NCI-H2196 treated with DMSO at 0.1 percent for 48 hours (cell line): ENCODE measurements around the gene ITGB8.

ENCODE experiments used
- DNase-seq: peaks from one replicate; lab custom pipeline; 2025; ENCODE audit not compliant: unreplicated experiment; lab: John Stamatoyannopoulos, UW

ITGB8 gene

GRCh38 chr7:20307901-20308300, 22.8 kb upstream of the ITGB8 start:
- DNase-seq: peak; percentile 58

DNA sequence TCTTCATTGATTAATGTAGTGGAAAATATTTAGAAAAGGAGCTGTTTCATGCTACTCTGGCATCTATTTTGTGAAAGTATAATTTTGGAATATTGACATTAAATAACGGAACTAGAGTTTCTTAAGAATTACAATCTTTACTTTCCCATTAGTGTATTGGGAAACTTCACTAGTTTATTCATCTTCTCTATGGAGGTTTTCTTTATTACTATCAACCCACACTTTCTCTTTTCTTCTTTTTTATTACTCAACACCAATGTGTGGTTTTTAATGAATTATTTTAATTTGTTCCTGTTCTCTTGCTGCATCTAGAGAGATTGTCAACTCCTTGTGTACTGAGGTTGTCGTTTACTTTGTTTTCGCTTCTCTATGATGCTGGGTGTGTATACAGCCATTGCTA, 20.4 kb upstream of the ITGB8 start:
- no peak for DNase-seq

DNA sequence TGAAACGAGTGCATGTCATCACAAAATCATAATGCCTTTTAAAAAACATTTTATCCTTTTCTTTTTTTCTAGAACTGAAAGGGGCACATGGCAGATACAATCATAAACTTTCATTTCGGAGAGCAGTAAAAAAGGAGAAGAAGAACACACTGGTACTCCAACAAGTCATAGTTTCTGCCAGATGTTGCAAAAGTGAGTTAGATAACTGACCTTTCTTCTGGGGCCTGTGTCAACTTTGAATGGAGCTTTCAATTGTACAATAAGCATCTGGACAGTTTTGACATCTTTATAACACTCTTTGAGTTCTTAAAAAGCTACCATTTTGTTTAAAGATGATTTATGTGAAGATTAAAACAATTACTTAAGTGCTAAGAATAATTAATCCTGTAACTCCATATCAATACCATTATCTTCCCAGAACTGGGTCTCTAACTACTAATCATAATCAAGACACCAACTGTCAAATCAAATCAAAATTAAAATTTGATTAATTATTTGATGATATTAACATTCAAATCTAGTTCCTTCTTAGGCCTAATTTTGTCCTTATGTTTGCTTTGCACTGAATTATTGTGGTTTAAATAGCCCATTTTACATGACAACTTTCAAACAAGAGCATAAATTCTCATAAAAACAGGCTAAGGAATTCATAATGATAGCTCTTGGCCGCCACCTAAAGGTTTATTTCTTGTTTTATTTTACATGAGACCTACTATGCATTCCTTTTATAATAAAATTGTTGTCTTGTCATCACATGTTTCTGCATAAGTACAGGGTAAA, 19.5 kb upstream of the ITGB8 start:
- DNase-seq: peak; percentile 21

- DNase-seq: no peak
Measured at GRCh38 chr7:20311743-20312042, 19.0 kb upstream of the ITGB8 start.

DNA sequence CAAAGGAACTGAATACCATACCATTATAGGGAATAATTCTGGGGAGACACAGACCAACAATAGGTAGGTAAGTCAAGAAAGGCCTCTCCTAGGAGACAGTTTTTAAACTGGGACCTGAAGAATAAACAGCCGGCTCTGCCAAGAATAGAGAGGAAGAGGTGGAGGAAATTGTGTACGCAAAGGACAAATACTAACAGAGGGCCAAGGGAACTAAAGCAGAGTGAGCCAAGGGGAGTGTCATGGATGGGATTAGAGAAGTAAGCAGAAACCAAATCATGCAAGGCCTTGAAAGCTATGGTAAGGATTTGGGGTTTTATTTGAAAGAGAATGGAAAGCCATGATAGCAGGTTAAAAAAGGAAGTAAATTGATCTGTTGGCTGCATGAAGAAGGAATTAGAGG, 18.1 kb upstream of the ITGB8 start:
- no peak for DNase-seq

GRCh38 chr7:20313626-20314025, 17.1 kb upstream of the ITGB8 start:
- no peak for DNase-seq

DNA sequence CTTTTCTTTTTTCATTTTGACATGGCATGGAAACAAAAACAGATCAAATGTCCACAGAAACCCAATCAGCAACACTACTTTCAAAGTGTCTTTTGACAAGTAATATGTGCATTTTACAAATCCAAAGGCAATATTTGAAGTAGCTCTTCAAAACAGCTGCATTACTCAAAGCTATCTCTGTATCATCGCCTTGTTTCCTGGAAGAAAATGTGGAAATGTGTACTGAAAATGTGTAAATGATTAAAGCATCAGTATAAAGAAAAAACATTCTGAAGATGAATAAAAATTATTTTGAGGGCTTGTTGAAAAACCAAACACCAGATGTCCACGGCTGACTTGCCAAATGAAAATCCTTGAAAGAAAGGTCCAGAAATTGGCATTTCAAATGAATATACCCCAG, 16.5 kb upstream of the ITGB8 start:
- DNase-seq: no peak

DNA sequence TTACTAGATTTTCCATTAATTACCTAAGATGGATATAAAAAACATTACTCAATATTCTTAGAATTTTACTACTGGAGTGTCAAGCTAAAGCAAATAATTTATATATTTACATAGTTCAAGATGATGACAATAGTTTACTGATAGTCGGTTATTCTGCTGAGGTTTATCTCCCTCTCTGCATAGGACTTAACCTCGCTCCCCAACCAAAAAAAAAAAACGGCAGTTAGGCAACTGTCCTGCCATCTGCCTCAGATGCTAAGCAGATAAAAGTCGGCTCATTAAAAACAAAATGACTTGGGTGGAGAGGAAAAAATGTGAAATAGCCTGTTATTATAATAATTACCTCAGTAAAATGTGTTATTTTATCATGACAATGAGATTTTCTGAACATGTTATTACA, 14.0 kb upstream of the ITGB8 start:
- no peak for DNase-seq

- DNase-seq: no peak
Measured at GRCh38 chr7:20317413-20317812, 13.3 kb upstream of the ITGB8 start.

GRCh38 chr7:20318933-20319332, 11.8 kb upstream of the ITGB8 start:
- DNase-seq: no peak

DNA sequence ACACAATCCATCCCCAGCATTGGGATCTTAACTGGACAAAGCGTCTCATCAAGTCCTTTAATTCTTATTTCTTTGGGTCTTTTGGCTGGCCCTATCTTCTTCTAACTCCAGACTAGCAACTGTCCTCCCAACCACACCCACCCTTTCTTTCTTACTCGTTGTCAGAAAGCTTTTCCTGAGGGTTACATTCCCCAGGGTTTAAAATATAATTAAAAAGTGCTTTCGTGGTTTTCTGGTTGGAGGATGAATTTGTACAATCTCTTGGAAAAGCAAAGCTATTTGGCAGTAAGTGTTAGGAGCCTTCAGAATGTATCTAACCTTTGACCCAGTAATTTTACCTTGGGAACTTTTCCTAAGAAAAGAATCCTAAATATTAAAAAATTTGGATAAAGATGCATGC, 10.4 kb upstream of the ITGB8 start:
- DNase-seq: no peak

DNA sequence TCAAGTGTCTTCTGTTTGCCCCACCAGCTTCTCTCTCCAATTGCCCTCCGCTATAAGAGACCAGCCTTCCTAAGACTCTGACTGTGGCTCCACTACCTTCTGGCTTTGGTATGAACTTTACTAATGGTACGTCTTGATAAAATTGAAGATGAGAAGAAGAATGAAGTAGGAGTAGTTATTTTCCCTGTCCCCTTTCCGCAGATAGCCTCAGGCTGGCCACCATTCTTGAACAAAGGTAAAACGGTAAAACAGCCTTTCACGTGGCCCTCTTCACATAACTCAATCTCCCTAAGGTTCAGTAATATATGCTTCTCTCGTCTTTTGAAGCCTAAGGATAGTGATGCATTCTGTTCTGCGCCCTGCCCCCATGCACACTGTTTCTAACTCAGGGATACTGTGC, 9.9 kb upstream of the ITGB8 start:
- DNase-seq: no peak

GRCh38 chr7:20323595-20323994, 7.1 kb upstream of the ITGB8 start:
- DNase-seq: no peak

GRCh38 chr7:20326342-20326741, 4.4 kb upstream of the ITGB8 start:
- DNase-seq: no peak

GRCh38 chr7:20327055-20327454, 3.6 kb upstream of the ITGB8 start:
- DNase-seq: no peak

DNA sequence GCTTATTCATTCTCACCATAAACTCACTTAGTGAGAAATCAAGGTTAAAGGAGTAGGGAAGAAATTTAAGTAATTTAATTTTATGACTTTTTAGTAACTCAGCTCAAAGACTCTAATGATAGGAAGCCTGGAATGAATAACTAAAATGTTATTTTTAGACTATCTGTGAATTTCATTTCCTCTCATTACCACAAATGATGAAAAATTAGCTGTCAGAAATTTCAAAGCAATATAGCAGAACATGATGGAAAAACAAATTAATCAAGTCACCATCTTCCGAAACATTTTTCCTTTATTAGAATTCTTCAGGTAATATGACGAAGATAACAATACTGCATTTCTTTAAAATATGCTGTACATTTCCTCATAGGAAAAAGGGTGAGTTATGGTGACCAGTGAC, 2.7 kb upstream of the ITGB8 start:
- no peak for DNase-seq

- DNase-seq: no peak
Measured at GRCh38 chr7:20328692-20329091, 2.0 kb upstream of the ITGB8 start.

DNA sequence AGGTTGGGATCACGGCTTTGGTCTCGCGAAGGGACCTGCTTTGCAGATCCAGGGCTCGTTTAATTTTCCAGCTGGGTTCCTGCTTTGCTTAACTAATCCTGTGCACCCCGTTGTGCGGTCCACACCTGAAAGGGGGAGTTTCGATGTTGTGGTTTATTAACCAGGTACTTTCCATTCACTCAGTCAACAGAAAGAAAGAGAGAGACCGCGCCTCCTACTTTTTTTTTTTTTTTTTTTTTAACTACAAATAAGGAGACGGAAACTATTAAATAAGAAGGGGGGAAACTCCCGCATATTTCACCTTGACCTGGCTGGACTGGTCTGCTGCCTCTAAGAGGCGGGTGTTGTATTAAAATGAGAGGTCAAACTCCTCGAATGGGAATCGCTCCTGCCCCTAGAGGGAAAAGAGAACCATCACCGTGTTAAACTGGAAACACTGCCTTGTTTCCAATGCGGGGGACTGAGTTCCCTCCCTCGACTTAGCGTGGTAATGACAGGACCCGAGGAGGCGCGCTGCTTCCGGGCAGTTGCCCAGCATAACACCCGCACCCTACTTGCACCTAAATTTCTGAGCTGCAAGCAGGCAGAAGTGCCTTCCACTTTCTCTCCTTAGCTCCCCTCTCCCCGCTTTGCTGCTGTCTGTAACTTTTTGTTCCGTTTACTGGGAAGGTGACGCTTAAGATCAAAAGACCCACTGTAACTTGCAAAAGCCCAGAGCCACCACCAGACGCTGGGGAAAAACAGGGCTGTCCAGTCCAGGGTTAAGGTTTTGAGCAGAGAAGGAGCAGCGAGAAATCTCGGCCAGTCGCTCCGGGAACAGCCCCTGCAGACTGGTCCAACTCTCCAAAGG, 1.1 kb upstream of the ITGB8 start:
- peak; percentile 79 for DNase-seq

- DNase-seq: no peak
Measured at GRCh38 chr7:20330928-20331909, 519 bp downstream of the ITGB8 start.

- DNase-seq: no peak
Measured at GRCh38 chr7:20331910-20332813, 1.5 kb downstream of the ITGB8 start.
